K562 treated with DMSO at 1 percent for 4 hours (cell line): ENCODE data around the gene PPM1M. TPM values are rescaled to one million over a fixed set of nuclear protein-coding genes. Genes with fewer than 3 reads are reported as not detected.

Source experiments
- total RNA-seq: library from RNA; unstranded; fragments of 300-600 nt; gene quantifications from 2 replicates; pipeline ENCODE4 v1.2.3, GENCODE V29; 2022; ENCODE audit not compliant: insufficient read depth

The PPM1M gene, protein sequence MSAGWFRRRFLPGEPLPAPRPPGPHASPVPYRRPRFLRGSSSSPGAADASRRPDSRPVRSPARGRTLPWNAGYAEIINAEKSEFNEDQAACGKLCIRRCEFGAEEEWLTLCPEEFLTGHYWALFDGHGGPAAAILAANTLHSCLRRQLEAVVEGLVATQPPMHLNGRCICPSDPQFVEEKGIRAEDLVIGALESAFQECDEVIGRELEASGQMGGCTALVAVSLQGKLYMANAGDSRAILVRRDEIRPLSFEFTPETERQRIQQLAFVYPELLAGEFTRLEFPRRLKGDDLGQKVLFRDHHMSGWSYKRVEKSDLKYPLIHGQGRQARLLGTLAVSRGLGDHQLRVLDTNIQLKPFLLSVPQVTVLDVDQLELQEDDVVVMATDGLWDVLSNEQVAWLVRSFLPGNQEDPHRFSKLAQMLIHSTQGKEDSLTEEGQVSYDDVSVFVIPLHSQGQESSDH
- 15.1 and 16.0 TPM in 2 replicates for total RNA-seq

DNA sequence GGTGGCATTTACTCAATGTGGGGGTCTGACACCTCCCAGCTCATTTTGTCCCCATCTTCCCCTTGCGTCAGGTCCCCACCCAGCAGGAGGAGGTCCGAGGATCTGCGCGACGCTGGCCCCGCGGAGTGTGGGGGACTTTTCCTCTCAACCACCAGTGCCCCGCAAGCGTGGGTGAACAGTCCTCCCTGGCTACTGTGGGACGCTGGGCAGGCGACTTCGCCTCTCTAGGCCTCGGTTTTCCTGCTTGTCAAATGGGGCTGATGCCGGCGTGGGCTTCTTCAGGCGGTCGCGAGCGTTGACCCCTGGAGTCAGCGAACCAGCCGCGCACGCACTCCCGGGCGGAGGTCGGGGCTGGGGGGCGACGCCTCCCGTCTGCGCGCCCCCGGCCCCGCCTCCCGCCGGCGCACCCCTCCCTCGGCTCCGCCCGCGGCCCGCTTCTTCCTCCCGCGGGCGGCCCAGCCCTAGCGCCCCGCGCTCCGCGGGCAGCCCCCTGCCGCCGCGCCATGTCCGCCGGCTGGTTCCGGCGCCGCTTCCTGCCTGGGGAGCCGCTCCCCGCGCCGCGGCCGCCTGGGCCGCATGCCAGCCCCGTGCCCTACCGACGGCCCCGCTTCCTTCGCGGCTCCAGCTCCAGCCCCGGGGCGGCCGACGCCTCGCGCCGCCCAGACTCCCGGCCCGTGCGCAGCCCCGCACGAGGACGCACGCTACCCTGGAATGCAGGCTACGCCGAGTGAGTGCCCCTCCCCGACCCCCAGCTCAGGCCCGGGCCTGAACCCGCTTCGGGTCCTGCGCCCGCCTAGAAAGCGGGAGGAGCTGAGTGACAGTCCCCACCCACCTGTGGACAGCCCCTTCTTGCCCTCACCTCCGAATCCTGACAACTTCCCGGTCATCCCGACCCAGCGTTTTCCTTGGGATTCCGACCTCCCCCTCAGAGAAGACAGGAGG lies at the start of gene PPM1M:
Gene PPM1M, plus strand, starts transcription at position 438 of the 942 bp plus-strand sequence. Its CDS starts 66 bp downstream, at position 504.

DNA sequence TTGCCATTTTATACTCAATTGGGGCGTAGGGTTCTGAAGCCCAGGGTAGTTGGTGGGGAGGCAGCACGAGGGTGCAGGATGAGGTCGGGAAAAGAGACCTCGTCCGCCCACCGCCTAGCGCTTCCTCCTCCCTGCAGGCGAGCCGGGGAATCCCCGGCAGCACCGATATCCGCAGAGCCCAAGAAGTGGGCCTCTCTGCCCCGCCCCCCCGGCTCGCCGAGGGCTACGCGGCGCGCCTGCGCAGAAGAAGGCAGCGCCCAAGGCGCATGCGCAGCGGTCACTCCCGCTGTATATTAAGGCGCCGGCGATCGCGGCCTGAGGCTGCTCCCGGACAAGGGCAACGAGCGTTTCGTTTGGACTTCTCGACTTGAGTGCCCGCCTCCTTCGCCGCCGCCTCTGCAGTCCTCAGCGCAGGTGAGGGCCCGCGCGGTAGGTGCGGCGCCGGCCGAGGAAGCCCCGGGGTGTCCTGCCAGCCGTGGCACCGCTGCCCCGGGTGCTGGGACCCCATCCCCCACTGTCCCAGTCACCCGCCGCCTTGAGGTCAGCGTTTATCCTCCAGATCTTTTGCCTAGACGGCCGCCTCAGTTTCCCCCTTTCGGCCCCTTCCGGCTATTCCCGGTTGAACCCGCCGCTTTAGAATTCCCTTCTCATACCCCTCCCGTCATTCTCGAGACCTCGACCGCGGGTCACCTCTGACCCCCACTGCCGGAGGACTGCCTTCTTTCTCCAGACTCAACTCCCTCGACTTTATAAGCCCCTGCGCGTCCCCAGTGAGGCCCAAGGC lies 47.5 kb upstream of the PPM1M start, which contains the start of gene ALAS1:
Gene ALAS1, plus strand, starts transcription at position 319 of the 784 bp plus-strand sequence. CDS start 1,082 bp downstream, outside the sequence.

GRCh38 chr3:52225452-52226228 lies 19.9 kb upstream of the PPM1M start, which contains the start of gene TLR9:
Gene TLR9 (minus strand): TSS chr3:52225645. CDS start chr3:52225529, 116 bp downstream.

GRCh38 chr3:52238761-52239701 lies 6.5 kb upstream of the PPM1M start, which contains the start of gene TWF2:
Gene TWF2 (minus strand): TSS chr3:52239158. CDS start chr3:52239016, 142 bp downstream.

DNA sequence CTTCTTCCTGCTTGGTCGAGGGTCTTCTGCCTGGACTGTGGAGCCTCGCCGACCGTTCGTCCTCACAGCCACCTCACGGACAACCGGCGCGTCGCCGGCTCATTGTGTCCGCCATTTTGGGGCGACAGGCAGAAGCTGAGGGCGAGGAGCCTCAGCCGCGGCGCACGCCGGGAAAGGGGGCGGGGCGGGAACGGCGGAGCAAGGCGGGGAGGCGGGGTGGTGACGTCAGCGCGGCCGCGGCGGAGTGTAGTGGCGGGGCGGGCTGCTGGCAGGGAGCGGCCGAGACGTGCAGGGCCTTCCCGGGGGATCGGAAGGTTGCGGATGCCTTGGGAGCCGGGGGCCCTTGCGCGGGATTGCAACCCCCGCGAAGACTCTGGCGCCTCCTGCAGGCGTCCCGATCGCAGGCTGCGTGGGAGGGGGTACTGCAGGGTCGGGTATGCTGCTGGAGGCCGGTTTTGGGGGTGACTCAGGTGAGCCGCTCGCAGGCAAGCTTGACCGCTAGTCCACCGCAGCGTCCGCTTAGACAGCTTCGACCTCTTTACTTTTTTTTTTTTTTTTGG lies 33.0 kb downstream of the PPM1M start, which contains the start of gene WDR82:
Gene WDR82, minus strand, starts transcription at position 140 of the 560 bp plus-strand sequence. CDS start 288 bp downstream, outside the sequence.

Other genes with a start within 250 kb of the PPM1M start
- 2,779 and 2,851 TPM in 2 replicates for gene RPL29, start 249.9 kb upstream of the PPM1M start, total RNA-seq
- 6.8 and 9.7 TPM in 2 replicates for gene DUSP7, start 189.2 kb upstream of the PPM1M start, total RNA-seq
- 19.6 and 22.7 TPM in 2 replicates for gene POC1A, start 91.3 kb upstream of the PPM1M start, total RNA-seq
- 33.8 and 49.6 TPM in 2 replicates for gene ALAS1, start 47.6 kb upstream of the PPM1M start, total RNA-seq
- gene TLR9, start 20.1 kb upstream of the PPM1M start, total RNA-seq: 0.53 TPM in 1 of 2 replicates, not detected in the other
- gene TWF2, start 6.6 kb upstream of the PPM1M start, total RNA-seq: 155 and 176 TPM in 2 replicates
- gene WDR82, start 32.9 kb downstream of the PPM1M start, total RNA-seq: 29.5 and 31.8 TPM in 2 replicates
- gene GLYCTK, start 42.1 kb downstream of the PPM1M start, total RNA-seq: 1.3 and 3.3 TPM in 2 replicates
- 1.0 and 1.6 TPM in 2 replicates for gene DNAH1, start 70.6 kb downstream of the PPM1M start, total RNA-seq
- 49.6 and 53.6 TPM in 2 replicates for gene BAP1, start 164.2 kb downstream of the PPM1M start, total RNA-seq
- 42.9 and 43.4 TPM in 2 replicates for gene PHF7, start 164.9 kb downstream of the PPM1M start, total RNA-seq
- gene SEMA3G, start 199.3 kb downstream of the PPM1M start, total RNA-seq: 1.0 TPM in 1 of 2 replicates, not detected in the other
- gene TNNC1, start 208.3 kb downstream of the PPM1M start, total RNA-seq: not detected in 2 replicates
- gene NISCH, start 209.8 kb downstream of the PPM1M start, total RNA-seq: 35.7 and 46.3 TPM in 2 replicates
- 0.58 and 0.67 TPM in 2 replicates for gene STAB1, start 249.6 kb downstream of the PPM1M start, total RNA-seq